Measurements from ENCODE around the gene SLCO4A1. TPM values are rescaled to one million over a fixed set of nuclear protein-coding genes. Genes with fewer than 3 reads are reported as not detected.

Gene SLCO4A1
- total RNA-seq, 1 donor from 2014 or later: 26.5 TPM

- DNase-seq: no peak
- peaks cover 1% of the 10 kb centered on the region for H3K27me3 Mint-ChIP-seq (ENCODE audit: unreplicated experiment)
- H3K4me1 Mint-ChIP-seq (ENCODE audit: low read depth, unreplicated experiment): peaks cover 12% of the 10 kb centered on the region
- no peak overlapping the region for H3K4me3 Mint-ChIP-seq (ENCODE audit: unreplicated experiment)
- peaks cover 7% of the 10 kb centered on the region for H3K9me3 Mint-ChIP-seq (ENCODE audit: unreplicated experiment)
- no peak for TF ChIP-seq CTCF (IDR thresholded peaks at IDR 0.05; ENCODE audit: partially characterized antibody, unreplicated experiment)
- H3K36me3 Mint-ChIP-seq (ENCODE audit: unreplicated experiment): no peaks in the 10 kb centered on the region
- no peak overlapping the region for H3K27ac Mint-ChIP-seq (ENCODE audit: unreplicated experiment)
Observed at GRCh38 chr20:62603021-62603906, 39.0 kb upstream of the SLCO4A1 start.

- no peak for DNase-seq
- Mint-ChIP-seq H3K9me3 (ENCODE audit: unreplicated experiment) (peaks cover 8% of the 10 kb centered on the region), H3K36me3 (ENCODE audit: unreplicated experiment) (no peaks in the 10 kb centered on the region), H3K27ac (ENCODE audit: unreplicated experiment) (no peak overlapping the region), H3K27me3 (ENCODE audit: unreplicated experiment) (peaks cover 2% of the 10 kb centered on the region), H3K4me1 (ENCODE audit: low read depth, unreplicated experiment) (peaks cover 13% of the 10 kb centered on the region), H3K4me3 (ENCODE audit: unreplicated experiment) (no peak overlapping the region)
- no peak for TF ChIP-seq CTCF (IDR thresholded peaks at IDR 0.05; ENCODE audit: partially characterized antibody, unreplicated experiment)
Observed at GRCh38 chr20:62603907-62604785, 38.2 kb upstream of the SLCO4A1 start.

- peaks cover 18% of the 10 kb centered on the region for H3K4me1 Mint-ChIP-seq (ENCODE audit: low read depth, unreplicated experiment)
- H3K4me3 Mint-ChIP-seq (ENCODE audit: unreplicated experiment): no peak overlapping the region
- no peaks in the 10 kb centered on the region for H3K36me3 Mint-ChIP-seq (ENCODE audit: unreplicated experiment)
- peaks cover 4% of the 10 kb centered on the region for H3K27me3 Mint-ChIP-seq (ENCODE audit: unreplicated experiment)
- peaks cover 12% of the 10 kb centered on the region for H3K9me3 Mint-ChIP-seq (ENCODE audit: unreplicated experiment)
- H3K27ac Mint-ChIP-seq (ENCODE audit: unreplicated experiment): no peak overlapping the region
- DNase-seq: no peak
- TF ChIP-seq CTCF (IDR thresholded peaks at IDR 0.05; ENCODE audit: partially characterized antibody, unreplicated experiment): no peak
Observed at GRCh38 chr20:62604796-62605195, 37.5 kb upstream of the SLCO4A1 start.

- peaks cover 18% of the 10 kb centered on the region for H3K4me1 Mint-ChIP-seq (ENCODE audit: low read depth, unreplicated experiment)
- no peak overlapping the region for H3K27ac Mint-ChIP-seq (ENCODE audit: unreplicated experiment)
- H3K27me3 Mint-ChIP-seq (ENCODE audit: unreplicated experiment): peaks cover 5% of the 10 kb centered on the region
- H3K4me3 Mint-ChIP-seq (ENCODE audit: unreplicated experiment): no peak overlapping the region
- no peak for DNase-seq
- no peak for TF ChIP-seq CTCF (IDR thresholded peaks at IDR 0.05; ENCODE audit: partially characterized antibody, unreplicated experiment)
- H3K9me3 Mint-ChIP-seq (ENCODE audit: unreplicated experiment): peaks cover 13% of the 10 kb centered on the region
- H3K36me3 Mint-ChIP-seq (ENCODE audit: unreplicated experiment): no peaks in the 10 kb centered on the region
Observed at GRCh38 chr20:62605236-62605943, 36.9 kb upstream of the SLCO4A1 start.

Measured in glutamatergic neuron (in vitro differentiated cells).